Heart right ventricle (tissue), 16 donors: ENCODE data around the gene GNRHR. TPM values are rescaled to one million over a fixed set of nuclear protein-coding genes. Genes with fewer than 3 reads are reported as not detected.
"Not testable (repeated sequence)": the region's sequence is repeated elsewhere in the genome, so short reads cannot be mapped to it uniquely, and the experiment has no call there.

Experiments used
- ATAC-seq, 8 donors: fragments of 200-7000 bp; cut with Tn5 transposase; one replicate each; pipeline ENCODE4 v1.9.1; 2020; ENCODE audit warnings: mild to moderate bottlenecking in 8 of 8, moderate library complexity in 8 of 8, moderate number of reproducible peaks in 1 of 8
- DNase-seq, 2 donors: peaks; one replicate each; pipeline ENCODE4 v3.0.0-alpha.2; 2020
- H3K27ac ChIP-seq, 10 donors: fragments of 200-600 bp; sonication (generic) in 2 of 10; one replicate each; pipeline versions ENCODE4 v1.5.0 to v1.8.0; 2020 to 2022; ENCODE audit warnings: mild to moderate bottlenecking in 3 of 10
- H3K27me3 ChIP-seq, 7 donors: fragments of 200-600 bp; one replicate each; pipeline ENCODE4 v1.8.0; 2021 to 2022; ENCODE audit warnings: mild to moderate bottlenecking in 2 of 7
- H3K36me3 ChIP-seq, 9 donors: fragments of 200-600 bp; sonication (generic) in 1 of 9; one replicate each; pipeline versions ENCODE4 v1.5.0 to v1.8.0; 2020 to 2022; ENCODE audit warnings: mild to moderate bottlenecking in 2 of 9
- H3K4me1 ChIP-seq, 9 donors: fragments of 200-600 bp; sonication (generic) in 1 of 9; one replicate each; pipeline versions ENCODE4 v1.5.0 to v1.8.0; 2020 to 2022; ENCODE audit warnings: mild to moderate bottlenecking in 4 of 9
- H3K4me3 ChIP-seq, 10 donors: fragments of 200-600 bp; sonication (generic) in 2 of 10; one replicate each; pipeline versions ENCODE4 v1.5.0 to v1.8.0; 2020 to 2022; ENCODE audit warnings: mild to moderate bottlenecking in 7 of 10, moderate library complexity in 2 of 10
- H3K9me3 ChIP-seq, 11 donors: fragments of 200-600 bp in 10 of 11; sonication (generic) in 2 of 11; one replicate each; pipeline versions ENCODE4 v1.5.0 to v1.8.0; 2013 to 2022; ENCODE audit warnings: mild to moderate bottlenecking in 2 of 11, control low read depth in 1 of 11, moderate library complexity in 1 of 11
- WGBS, 2 donors: extraction: QIAGEN DNeasy Blood & Tissue Kit; methylation state at CpG; one replicate each; pipeline ENCODE4 v1.1.7; 2013; ENCODE audit warnings: inconsistent platforms in 1 of 2; 5-methylcytosine and 5-hydroxymethylcytosine counted together
- intact Hi-C, 10 donors: fragments of 100-400 bp; cut with DNase I; formaldehyde crosslinking; loops; one replicate each; pipeline versions ENCODE4 v1.11.1 to v1.14.2; 2022
- polyA plus RNA-seq, 2 donors: library from polyadenylated mRNA; stranded (reverse); fragments of 200-250 nt; gene quantifications; one replicate each; pipeline ENCODE4 v1.2.3, GENCODE V29; 2013
- total RNA-seq, 10 donors: library from RNA; stranded (reverse); fragmentation: NEBNext Ultra II Directional in 3 of 10; extraction: Animal tissue kit (Norgen Biotek cat#: 25700) in 3 of 10; gene quantifications; one replicate each; pipeline versions ENCODE4 v1.2.1 to v1.2.4, GENCODE V29; 2021 to 2023
- TF ChIP-seq, protein P1 (sequence below), 9 donors: fragments of 200-600 bp; sonication (generic) in 2 of 9; IDR thresholded peaks; one replicate each; pipeline versions ENCODE4 v1.5.0 to v1.8.0; 2021 to 2022; ENCODE audit warnings: antibody characterized with exemption in 9 of 9, mild to moderate bottlenecking in 5 of 9, moderate library complexity in 1 of 9
- donor health status: Arrhythmogenic right ventricular cardiomyopathy.
- donor health status: ischemic (EF 13 %, LVEDD 7.1; RV severe dilation, severe dysfunction).
- donor health status: healthy with polysubstance abuse.
- donor health status: DM: no; HTN: yes; CAD: no.
- donor health status: DM: no; HTN: no; CAD: no.
- donor health status: ischemic (EF 25% LVEDD 6.9; RV normal size, moderate dysfunction).
- donor health status: ischemic (EF 25% LVEDD 5.7; RV mildly dilated, moderate dysfunction).
- donor health status: healthy.
- donor health status: DM: yes; HTN: yes; CAD: no.
- donor health status: Ischemic cardiomyopathy.
- donor health status: ischemic (EF 35%, LVEDD 5.7; RV mildly dilated, moderate dysfunction).
- donor health status: nonischemic (EF 11% LVEDD 7.7; RV severe dilation, severe dysfunction).
- donor health status: DM: yes; HTN: yes; CAD: no.
- donor health status: PGD.
- donor health status: ischemic (EF 29% LVEDD 5.4; RV normal size, mild dysfunction).
- donor health status: nonischemic (EF 23%, LVEDD 6.1; RV moderate dilation, normal function).

Gene GNRHR
- total and polyA plus RNA-seq, 12 donors: not detected

DNA sequence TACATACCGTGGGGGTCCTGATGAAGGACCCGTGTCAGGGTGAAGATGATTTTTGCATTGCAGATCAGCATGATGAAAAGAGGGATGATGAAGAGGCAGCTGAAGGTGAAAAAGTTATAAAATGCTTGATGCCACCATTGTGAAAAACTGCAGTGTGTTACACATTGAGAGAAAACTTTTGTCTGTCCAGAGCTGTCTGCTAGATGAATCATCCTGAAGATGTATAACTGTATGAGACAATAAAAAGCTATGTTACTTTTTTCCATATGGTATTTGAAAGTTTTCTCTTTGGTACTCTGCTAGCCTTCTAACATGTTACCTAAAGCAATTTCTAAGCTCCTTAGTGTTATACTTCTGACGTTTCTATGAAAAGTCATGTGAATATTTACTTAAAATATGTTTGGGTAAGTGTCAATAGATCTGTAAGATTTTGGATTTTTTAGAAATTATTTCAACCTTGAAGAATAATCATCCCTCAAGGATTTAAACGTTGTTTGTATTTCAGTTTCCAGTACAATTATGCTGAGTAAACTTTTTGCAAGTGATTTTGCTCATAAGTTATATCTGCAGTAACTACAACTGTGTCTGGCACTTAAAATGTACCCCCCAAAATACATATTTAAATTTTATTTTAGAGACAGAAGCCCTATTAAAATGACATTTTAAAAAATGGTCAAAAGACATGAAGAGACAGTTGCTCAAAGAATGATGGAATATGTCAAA lies 9.5 kb downstream of the GNRHR start:
- 72 to 74% methylated on average over 4 of the region's 4 CpGs for WGBS, 2 donors
- Histone ChIP-seq H3K9me3 (no peaks in the 10 kb centered on the region), H3K4me1 (peaks cover 0 to 3% (median 0%) of the 10 kb centered on the region in 9 donors), H3K27ac (no peak overlapping the region), H3K27me3 (no peaks in the 10 kb centered on the region), H3K36me3 (no peaks in the 10 kb centered on the region), H3K4me3 (no peak overlapping the region)
- TF ChIP-seq, protein P1, sequence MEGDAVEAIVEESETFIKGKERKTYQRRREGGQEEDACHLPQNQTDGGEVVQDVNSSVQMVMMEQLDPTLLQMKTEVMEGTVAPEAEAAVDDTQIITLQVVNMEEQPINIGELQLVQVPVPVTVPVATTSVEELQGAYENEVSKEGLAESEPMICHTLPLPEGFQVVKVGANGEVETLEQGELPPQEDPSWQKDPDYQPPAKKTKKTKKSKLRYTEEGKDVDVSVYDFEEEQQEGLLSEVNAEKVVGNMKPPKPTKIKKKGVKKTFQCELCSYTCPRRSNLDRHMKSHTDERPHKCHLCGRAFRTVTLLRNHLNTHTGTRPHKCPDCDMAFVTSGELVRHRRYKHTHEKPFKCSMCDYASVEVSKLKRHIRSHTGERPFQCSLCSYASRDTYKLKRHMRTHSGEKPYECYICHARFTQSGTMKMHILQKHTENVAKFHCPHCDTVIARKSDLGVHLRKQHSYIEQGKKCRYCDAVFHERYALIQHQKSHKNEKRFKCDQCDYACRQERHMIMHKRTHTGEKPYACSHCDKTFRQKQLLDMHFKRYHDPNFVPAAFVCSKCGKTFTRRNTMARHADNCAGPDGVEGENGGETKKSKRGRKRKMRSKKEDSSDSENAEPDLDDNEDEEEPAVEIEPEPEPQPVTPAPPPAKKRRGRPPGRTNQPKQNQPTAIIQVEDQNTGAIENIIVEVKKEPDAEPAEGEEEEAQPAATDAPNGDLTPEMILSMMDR (IDR thresholded peaks at IDR 0.05): no peak
- DNase-seq (no peak), ATAC-seq (no peak)
- intact Hi-C loops: loop anchor here in 3 of 10 donors (10.0 kb wide), 1 partner anchor 430 kb away; no protein-coding TSS in a partner anchor

DNA sequence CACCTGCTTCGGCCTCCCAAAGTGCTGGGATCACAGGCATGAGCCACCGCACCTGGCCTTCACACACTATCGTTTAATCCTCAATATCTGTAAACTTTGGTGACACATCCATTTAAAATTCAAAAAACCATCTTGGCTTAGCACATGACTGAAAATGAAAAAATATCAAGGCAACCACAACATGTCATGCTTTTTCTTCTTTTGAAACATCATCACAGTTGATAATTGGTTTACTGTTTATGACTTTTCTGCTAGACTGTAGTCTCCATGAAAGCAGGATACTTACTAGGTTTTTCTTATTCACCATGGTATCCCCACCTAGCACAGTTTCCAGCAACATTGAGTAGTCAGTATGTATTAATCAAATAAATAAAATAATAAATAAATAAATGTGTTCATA lies 11.0 kb downstream of the GNRHR start:
- ATAC-seq (no peak), DNase-seq (no peak)
- H3K27me3 ChIP-seq: no peaks in the 10 kb centered on the region
- no peaks in the 10 kb centered on the region for H3K36me3 ChIP-seq
- TF ChIP-seq, protein P1 (IDR thresholded peaks at IDR 0.05): no peak
- H3K4me1 ChIP-seq: peaks cover 0 to 3% (median 0%) of the 10 kb centered on the region in 9 donors
- H3K4me3 ChIP-seq: no peak overlapping the region
- WGBS, 2 donors: 97 to 100% methylated on average over 3 of the region's 3 CpGs
- no peaks in the 10 kb centered on the region for H3K9me3 ChIP-seq
- H3K27ac ChIP-seq: no peak overlapping the region
- intact Hi-C loops: loop anchor here in 3 of 10 donors (10.0 kb wide), 1 partner anchor 432 kb away; no protein-coding TSS in a partner anchor

DNA sequence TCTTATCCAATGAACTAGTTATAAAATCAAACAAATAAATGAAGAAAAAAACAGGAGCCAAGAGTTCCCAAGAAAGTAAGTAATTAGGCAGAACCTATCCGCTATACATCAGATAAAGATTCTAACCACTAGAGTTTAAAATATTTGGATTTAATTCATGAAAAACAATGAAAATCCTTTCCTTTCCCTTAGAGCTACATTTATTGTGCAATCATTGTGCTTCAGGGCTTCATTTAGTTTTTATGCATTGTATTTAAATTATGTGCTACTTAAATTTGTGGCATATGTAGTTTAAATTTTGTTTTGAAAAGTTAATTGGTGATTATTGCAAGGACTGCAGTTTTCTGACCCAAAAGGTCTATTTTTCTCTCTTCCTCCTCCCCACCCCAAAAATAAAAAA lies 17.9 kb downstream of the GNRHR start:
- ATAC-seq (no peak), DNase-seq (no peak)
- TF ChIP-seq, protein P1 (IDR thresholded peaks at IDR 0.05): no peak
- intact Hi-C loops: no loop called here
- H3K4me3 ChIP-seq: no peak overlapping the region
- no peaks in the 10 kb centered on the region for H3K4me1 ChIP-seq
- no peaks in the 10 kb centered on the region for H3K27me3 ChIP-seq
- no peaks in the 10 kb centered on the region for H3K9me3 ChIP-seq
- 94 to 98% methylated on average over 1 of the region's 1 CpG for WGBS, 2 donors
- no peak overlapping the region for H3K27ac ChIP-seq
- peaks cover 0 to 8% (median 0%) of the 10 kb centered on the region in 9 donors for H3K36me3 ChIP-seq

DNA sequence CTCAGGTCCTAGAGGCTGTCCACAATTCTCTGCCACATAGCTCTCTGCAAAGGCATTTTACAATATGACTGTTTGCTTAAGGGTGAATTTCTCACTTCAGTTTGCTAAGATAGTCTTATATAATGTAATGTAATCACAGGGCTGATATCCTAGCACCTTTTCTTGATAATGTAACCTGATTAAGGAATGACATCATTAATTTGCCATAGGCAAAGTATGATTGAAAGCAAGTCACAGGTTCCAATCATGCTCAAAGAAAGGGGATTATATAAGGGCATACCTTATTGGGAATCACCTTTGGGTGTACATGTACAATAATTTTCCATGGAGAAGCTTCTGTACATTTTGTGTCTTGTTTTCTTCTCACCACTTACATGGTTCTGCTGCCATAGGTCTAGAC lies 18.9 kb downstream of the GNRHR start:
- H3K9me3 ChIP-seq: no peaks in the 10 kb centered on the region
- DNase-seq (no peak), ATAC-seq (no peak)
- no peaks in the 10 kb centered on the region for H3K27me3 ChIP-seq
- H3K4me3 ChIP-seq: no peak overlapping the region
- no peaks in the 10 kb centered on the region for H3K4me1 ChIP-seq
- H3K27ac ChIP-seq: no peak overlapping the region
- H3K36me3 ChIP-seq: peaks cover 0 to 8% (median 0%) of the 10 kb centered on the region in 9 donors
- TF ChIP-seq, protein P1 (IDR thresholded peaks at IDR 0.05): no peak
- intact Hi-C loops: no loop called here

DNA sequence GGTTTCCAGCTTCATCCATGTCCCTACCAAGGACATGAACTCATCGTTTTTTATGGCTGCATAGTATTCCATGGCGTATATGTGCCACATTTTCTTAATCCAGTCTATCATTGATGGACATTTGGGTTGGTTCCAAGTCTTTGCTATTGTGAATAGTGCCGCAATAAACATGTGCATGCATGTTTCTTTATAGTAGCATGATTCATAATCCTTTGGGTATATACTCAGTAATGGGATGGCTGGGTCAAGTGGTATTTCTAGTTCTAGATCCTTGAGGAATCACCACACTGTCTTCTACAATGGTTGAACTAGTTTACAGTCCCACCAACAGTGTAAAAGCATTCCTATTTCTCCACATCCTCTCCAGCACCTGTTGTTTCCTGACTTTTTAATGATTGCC lies 23.7 kb downstream of the GNRHR start:
- ATAC-seq: not testable (repeated sequence)

More for the DNA sequence above, 23.7 kb downstream of the GNRHR start:
- H3K27ac ChIP-seq, DNase-seq, intact Hi-C loops, H3K27me3 ChIP-seq, H3K4me1 ChIP-seq, H3K4me3 ChIP-seq, H3K9me3 ChIP-seq: not testable (repeated sequence)
- peaks cover 0 to 16% (median 0%) of the 10 kb centered on the region in 9 donors for H3K36me3 ChIP-seq
- 96 to 99% methylated on average over 3 of the region's 3 CpGs for WGBS, 2 donors
